ENCODE results near the gene PDE10A. TPM values are rescaled to one million over a fixed set of nuclear protein-coding genes. Genes with fewer than 3 reads are reported as not detected.
"Not testable (repeated sequence)": the region's sequence is repeated elsewhere in the genome, so short reads cannot be mapped to it uniquely, and the experiment has no call there.

The PDE10A gene
- total and polyA plus RNA-seq, 2 of the 8 experiments (the other 6 are each of a cell fraction or from before 2014, with no cell fraction given) = 1.1 to 2.4 TPM

GRCh38 chr6:165554644-165555043 lies 108.4 kb downstream of the PDE10A start:
- DNase-seq (ENCODE audit: low read depth in 1 of 2, low spot score in 2 of 2); H3K36me3 ChIP-seq (ENCODE audit: control insufficient read depth in 2 of 4, insufficient read depth in 4 of 4, low read length in 3 of 4); H4K5ac ChIP-seq (ENCODE audit: insufficient read length, low read depth, low read length); H3K27me3 ChIP-seq (replicated peaks in 1 of 4; ENCODE audit: control insufficient read depth in 3 of 4, extremely low read depth in 1 of 4, insufficient read depth in 3 of 4, low read length in 3 of 4); H2BK12ac ChIP-seq (ENCODE audit: low read depth, low read length); H3K79me2 ChIP-seq (ENCODE audit: control insufficient read depth in 1 of 2, insufficient read depth in 2 of 2, low read length in 2 of 2); H2BK15ac ChIP-seq (ENCODE audit: low read length); H3K18ac ChIP-seq (ENCODE audit: extremely low read depth, low read length); CTCF ChIA-PET (ENCODE audit: partially characterized antibody); H3K4me2 ChIP-seq (ENCODE audit: insufficient read depth in 1 of 2, low read depth in 2 of 2, low read length in 2 of 2); H3K4me1 ChIP-seq (replicated peaks in 1 of 4; ENCODE audit: control insufficient read depth in 3 of 4, insufficient read depth in 4 of 4, low read length in 3 of 4); H3K4me3 ChIP-seq (ENCODE audit: extremely low read depth in 1 of 4, insufficient read depth in 2 of 4, low read depth in 3 of 4, low read length in 4 of 4); POLR2A ChIA-PET (ENCODE audit: partially characterized antibody); H3K9me3 ChIP-seq (ENCODE audit: insufficient read depth in 2 of 2, low read depth in 1 of 2, low read length in 1 of 2); H3K14ac ChIP-seq (ENCODE audit: insufficient read length); H3K56ac ChIP-seq (replicated peaks; ENCODE audit: insufficient read length, low read depth, low read length); H4K91ac ChIP-seq (replicated peaks; ENCODE audit: insufficient read length, low read length); H4K8ac ChIP-seq (ENCODE audit: extremely low read depth, insufficient read depth, low read length); H3K23ac ChIP-seq (ENCODE audit: insufficient read length); H4K20me1 ChIP-seq (replicated peaks in 1 of 2; ENCODE audit: control insufficient read depth in 1 of 2, insufficient read depth in 2 of 2, low read length in 2 of 2); H2BK120ac ChIP-seq (replicated peaks; ENCODE audit: low read depth, low read length); H2AK5ac ChIP-seq (ENCODE audit: low read depth, low read length); H3K23me2 ChIP-seq (ENCODE audit: low read depth, low read length); H3K4ac ChIP-seq (replicated peaks; ENCODE audit: insufficient read length, low read depth, low read length); H2AFZ ChIP-seq (ENCODE audit: low read length); FAIRE-seq; H3K9ac ChIP-seq (replicated peaks in 1 of 4; ENCODE audit: extremely low read depth in 1 of 4, low read depth in 3 of 4, low read length in 3 of 4); H3K79me1 ChIP-seq (ENCODE audit: low read depth, low read length); H2BK20ac ChIP-seq (ENCODE audit: low read length); H3K27ac ChIP-seq (ENCODE audit: low read depth, low read length); H2BK5ac ChIP-seq (ENCODE audit: low read depth, low read length): not testable (repeated sequence)
- 93% methylated on average over 3 of the region's 3 CpGs; no CpG with 5 or more reads in 1 of the 2 experiments for WGBS, 2 experiments (ENCODE audit: extremely low coverage in 1 of 2, insufficient coverage in 1 of 2, insufficient read length in 1 of 2, insufficient replicate concordance in 2 of 2, low coverage in 1 of 2, low lambda C conversion rate in 2 of 2, missing lambda C conversion rate in 1 of 2)
